Measurements from ENCODE around the gene ZBTB8OS. TPM values are rescaled to one million over a fixed set of nuclear protein-coding genes. Genes with fewer than 3 reads are reported as not detected.
"Not testable (repeated sequence)": the region's sequence is repeated elsewhere in the genome, so short reads cannot be mapped to it uniquely, and the experiment has no call there.

The ZBTB8OS gene
- total and polyA plus RNA-seq, 2 donors (not counting 3 experiments of a cell fraction or from before 2014, with no cell fraction given): 28.3 to 38.0 TPM

- BruUV-seq (replicated peaks): no TSS peak
- DNase-seq (ENCODE audit: low read depth, low spot score) (no peak), FAIRE-seq (no peak)
- no peak for TF ChIP-seq GATA2 (IDR thresholded peaks at IDR 0.05; ENCODE audit: insufficient read depth, insufficient read length, low read depth, low read length)
- no peak for TF ChIP-seq FOS (IDR thresholded peaks at IDR 0.05; ENCODE audit: borderline replicate concordance, insufficient read depth, low read length)
- no peak for TF ChIP-seq EZH2 (IDR thresholded peaks at IDR 0.05; ENCODE audit: borderline replicate concordance, low read depth, low read length, severe bottlenecking)
- TF ChIP-seq CTCF (IDR thresholded peaks at IDR 0.05; ENCODE audit: extremely low read depth in 1 of 2, insufficient read depth in 1 of 2, low read depth in 1 of 2, low read length in 2 of 2): no peak
- no peak for TF ChIP-seq MAX (IDR thresholded peaks at IDR 0.05; ENCODE audit: insufficient read depth, insufficient read length)
- no peak for TF ChIP-seq POLR2AphosphoS5 (IDR thresholded peaks at IDR 0.05; ENCODE audit: insufficient read depth, low read depth, low read length)
- no peak for TF ChIP-seq JUN (IDR thresholded peaks at IDR 0.05; ENCODE audit: borderline replicate concordance, insufficient read depth, insufficient read length, low read depth)
- TF ChIP-seq POLR2A (IDR thresholded peaks at IDR 0.05; ENCODE audit: low read depth, low read length): no peak
- TF ChIP-seq MYC (IDR thresholded peaks at IDR 0.05; ENCODE audit: low read depth, low read length): no peak
- no peaks in the 10 kb centered on the region for H4K20me1 ChIP-seq (replicated peaks; ENCODE audit: control insufficient read depth, extremely low read depth, insufficient read depth, low read length)
- no peaks in the 10 kb centered on the region for H3K27me3 ChIP-seq (ENCODE audit: control insufficient read depth in 2 of 2, insufficient read depth in 2 of 2, low read length in 2 of 2)
- no peak overlapping the region for H3K4me2 ChIP-seq (ENCODE audit: insufficient read depth, low read length)
- no peaks in the 10 kb centered on the region for H3K4me1 ChIP-seq (ENCODE audit: control insufficient read depth, extremely low read depth, insufficient read depth, low read length)
- H3K27ac ChIP-seq (ENCODE audit: insufficient read depth, low read depth, low read length): no peak overlapping the region
- ChIA-PET POLR2A (interaction anchor here (0.7 kb wide), 2 partner anchors 121 to 158 kb away, joined by 4 to 6 read pairs; no protein-coding TSS in a partner anchor), CTCF (interaction anchor here (0.6 to 1.2 kb wide), 3 partner anchors 11 to 195 kb away, joined by 3 to 4 read pairs (median 4); no protein-coding TSS in a partner anchor)
- H2AFZ ChIP-seq (ENCODE audit: low read depth, low read length): no peak overlapping the region
- H3K9me3 ChIP-seq (replicated peaks; ENCODE audit: control insufficient read depth, insufficient read depth, low read length): no peaks in the 10 kb centered on the region
- intact Hi-C loops (cut with micrococcal nuclease): no loop called here
- H3K4me3 ChIP-seq (replicated peaks in 1 of 3; ENCODE audit: insufficient read depth in 1 of 3, low read depth in 1 of 3, low read length in 3 of 3): no peak overlapping the region
- H3K36me3 ChIP-seq (ENCODE audit: control insufficient read depth in 2 of 2, extremely low read depth in 1 of 2, insufficient read depth in 2 of 2, low read length in 2 of 2): peaks cover 21 to 34% of the 10 kb centered on the region in 2 experiments
- H3K79me2 ChIP-seq (ENCODE audit: control insufficient read depth, insufficient read depth, low read length): no peaks in the 10 kb centered on the region
- H3K9ac ChIP-seq (replicated peaks; ENCODE audit: extremely low read depth, insufficient read depth, low read length): no peak overlapping the region
- dilution Hi-C loops (cut with MboI; ENCODE audit: extremely low pct_ligation_motif_present, low sequenced_read_pairs): no loop called here
- H3K9me1 ChIP-seq (replicated peaks; ENCODE audit: control insufficient read depth, extremely low read depth, insufficient read depth, low read length): no peaks in the 10 kb centered on the region
These were observed 26.6 kb upstream of the ZBTB8OS start for GRCh38 chr1:32676945-32677344.

- H3K4me1 ChIP-seq (ENCODE audit: control insufficient read depth, extremely low read depth, insufficient read depth, low read length); CTCF ChIA-PET; H3K9me1 ChIP-seq (replicated peaks; ENCODE audit: control insufficient read depth, extremely low read depth, insufficient read depth, low read length); H4K20me1 ChIP-seq (replicated peaks; ENCODE audit: control insufficient read depth, extremely low read depth, insufficient read depth, low read length); H3K9ac ChIP-seq (replicated peaks; ENCODE audit: extremely low read depth, insufficient read depth, low read length); DNase-seq (ENCODE audit: low read depth, low spot score); dilution Hi-C loops (cut with MboI; ENCODE audit: extremely low pct_ligation_motif_present, low sequenced_read_pairs); intact Hi-C loops (cut with micrococcal nuclease); FAIRE-seq; H3K9me3 ChIP-seq (replicated peaks; ENCODE audit: control insufficient read depth, insufficient read depth, low read length); H2AFZ ChIP-seq (ENCODE audit: low read depth, low read length); H3K4me2 ChIP-seq (ENCODE audit: insufficient read depth, low read length); POLR2A ChIA-PET; H3K27me3 ChIP-seq (ENCODE audit: control insufficient read depth in 2 of 2, insufficient read depth in 2 of 2, low read length in 2 of 2); H3K79me2 ChIP-seq (ENCODE audit: control insufficient read depth, insufficient read depth, low read length); H3K4me3 ChIP-seq (replicated peaks in 1 of 3; ENCODE audit: insufficient read depth in 1 of 3, low read depth in 1 of 3, low read length in 3 of 3); H3K27ac ChIP-seq (ENCODE audit: insufficient read depth, low read depth, low read length): not testable (repeated sequence)
- BruUV-seq (replicated peaks): TSS peak; percentile 46
- peaks cover 16 to 23% of the 10 kb centered on the region in 2 experiments for H3K36me3 ChIP-seq (ENCODE audit: control insufficient read depth in 2 of 2, extremely low read depth in 1 of 2, insufficient read depth in 2 of 2, low read length in 2 of 2)
These were observed 18.4 kb upstream of the ZBTB8OS start for GRCh38 chr1:32668716-32669115.
